SK-N-SH (cell line): ENCODE measurements around the gene SETD1B. TPM values are rescaled to one million over a fixed set of nuclear protein-coding genes. Genes with fewer than 3 reads are reported as not detected.

Source experiments
- CTCF ChIA-PET: fragments of 300-600, 350-600 bp; formaldehyde crosslinking; extraction: SDS; loops from one replicate; lab custom pipeline; 2021; lab: Yijun Ruan, JAX
- POLR2A ChIA-PET: fragments of 350-600 bp; sonication (Branson Sonifier 250); formaldehyde crosslinking; extraction: SDS; loops from one replicate; lab custom pipeline; 2020; ENCODE audit warnings: antibody characterized with exemption, inconsistent platforms; lab: Yijun Ruan, JAX
- DNase-seq: peaks from one replicate; pipeline ENCODE4 v3.0.0; 2012
- H2AFZ ChIP-seq: fragments of 200-600 bp; sonication (generic); 2 replicates; pipeline ENCODE4 v1.8.1; 2016; ENCODE audit warnings: antibody characterized with exemption, mild to moderate bottlenecking, low read depth
- H3F3A ChIP-seq: fragments of 200-600 bp; sonication (generic); replicated peaks from 2 replicates; pipeline ENCODE3; 2016; ENCODE audit warnings: antibody characterized with exemption, mild to moderate bottlenecking; ENCODE audit not compliant: insufficient read depth
- H3K27ac ChIP-seq, 2 experiments: fragments of 200-500 bp in 1 of 2; fragments of 200-600 bp in 1 of 2; sonication (Bioruptor generic) in 1 of 2; sonication (generic), shearing (Covaris generic) in 1 of 2; 2 replicates each; pipeline versions ENCODE4 v1.5.1 to v1.6.1; 2014 to 2016; ENCODE audit warnings: low read depth in 2 of 2, inconsistent platforms in 1 of 2, low read length in 1 of 2, mild to moderate bottlenecking in 1 of 2, mixed read lengths in 1 of 2
- H3K27me3 ChIP-seq: fragments of 200-600 bp; sonication (generic), shearing (Covaris generic); 2 replicates; pipeline ENCODE4 v1.6.1; 2016; ENCODE audit warnings: mixed run types; ENCODE audit not compliant: insufficient read depth
- H3K36me3 ChIP-seq, 2 experiments: fragments of 200-500 bp in 1 of 2; fragments of 200-600 bp in 1 of 2; sonication (Bioruptor generic) in 1 of 2; sonication (generic) in 1 of 2; replicated peaks in 1 of 2; 2 replicates each; pipeline versions ENCODE3 to v1.5.1; 2014 to 2016; ENCODE audit warnings: low read length in 1 of 2, mild to moderate bottlenecking in 1 of 2; ENCODE audit not compliant: insufficient read depth in 2 of 2, control insufficient read depth in 1 of 2
- H3K4me1 ChIP-seq, 2 experiments: fragments of 200-500 bp in 1 of 2; fragments of 200-600 bp in 1 of 2; sonication (Bioruptor generic) in 1 of 2; sonication (generic), shearing (Covaris generic) in 1 of 2; 2 replicates each; pipeline versions ENCODE4 v1.5.1 to v1.6.1; 2014 to 2016; ENCODE audit warnings: low read depth in 1 of 2, low read length in 1 of 2, mixed run types in 1 of 2; ENCODE audit not compliant: insufficient read depth in 2 of 2, control insufficient read depth in 1 of 2
- H3K4me2 ChIP-seq: fragments of 200-600 bp; sonication (generic), shearing (Covaris generic); 2 replicates; pipeline ENCODE4 v1.6.1; 2017; ENCODE audit warnings: mixed run types
- H3K4me3 ChIP-seq, 2 experiments: fragments of 200-500 bp in 1 of 2; fragments of 200-600 bp in 1 of 2; sonication (Bioruptor generic) in 1 of 2; sonication (generic), shearing (Covaris generic) in 1 of 2; 2 replicates each; pipeline versions ENCODE4 v1.5.1 to v1.8.1; 2014 to 2016; ENCODE audit warnings: low read depth in 2 of 2, inconsistent platforms in 1 of 2, low read length in 1 of 2, mild to moderate bottlenecking in 1 of 2, mixed read lengths in 1 of 2, moderate library complexity in 1 of 2
- H3K79me2 ChIP-seq: fragments of 200-600 bp; sonication (generic); 2 replicates; pipeline ENCODE4 v1.8.1; 2017; ENCODE audit warnings: mild to moderate bottlenecking; ENCODE audit not compliant: insufficient read depth
- H3K9ac ChIP-seq: fragments of 200-600 bp; sonication (generic); 2 replicates; pipeline ENCODE4 v1.6.1; 2017; ENCODE audit warnings: mixed run types
- H3K9me2 ChIP-seq: fragments of 200-600 bp; sonication (generic); 2 replicates; pipeline ENCODE4 v1.6.1; 2017; ENCODE audit warnings: mixed run types
- H3K9me3 ChIP-seq: fragments of 200-600 bp; sonication (generic); 2 replicates; pipeline ENCODE4 v1.6.1; 2017; ENCODE audit warnings: mixed run types, mild to moderate bottlenecking, moderate library complexity
- H4K20me1 ChIP-seq: fragments of 200-600 bp; sonication (generic); 2 replicates; pipeline ENCODE4 v1.6.1; 2017; ENCODE audit warnings: mild to moderate bottlenecking, mixed run types; ENCODE audit not compliant: insufficient read depth
- EP300 ChIP-seq, 2 experiments: IDR thresholded peaks; 2 replicates each; pipeline versions ENCODE4 v1.4.0 to v1.6.1; 2012; ENCODE audit warnings: borderline replicate concordance in 1 of 2, low read depth in 1 of 2, low read length in 1 of 2
- FOXJ3 ChIP-seq: sonication (generic); formaldehyde crosslinking; IDR thresholded peaks from 2 replicates; pipeline ENCODE4 v1.5.1; 2020; ENCODE audit warnings: mild to moderate bottlenecking, missing genetic modification reagents
- FOXM1 ChIP-seq: IDR thresholded peaks from 2 replicates; pipeline ENCODE4 v1.4.0; 2012; ENCODE audit warnings: low read depth, mild to moderate bottlenecking
- GABPA ChIP-seq: IDR thresholded peaks from 2 replicates; pipeline ENCODE4 v1.4.0; 2012; ENCODE audit warnings: low read depth, mild to moderate bottlenecking
- GATA2 ChIP-seq: sonication (generic); formaldehyde crosslinking; IDR thresholded peaks from 2 replicates; pipeline ENCODE4 v1.5.0; 2020; ENCODE audit warnings: mild to moderate bottlenecking, missing genetic modification reagents
- JUND ChIP-seq: IDR thresholded peaks from 2 replicates; pipeline ENCODE4 v1.4.0; 2012
- RAD21 ChIP-seq: IDR thresholded peaks from 2 replicates; pipeline ENCODE4 v1.6.1; 2012; ENCODE audit warnings: mild to moderate bottlenecking, low read length
- RCOR1 ChIP-seq: fragments of 150-350 bp; IDR thresholded peaks from 2 replicates; pipeline ENCODE4 v1.6.1; 2017; ENCODE audit warnings: antibody characterized with exemption, low read length
- SIN3A ChIP-seq: IDR thresholded peaks from 2 replicates; pipeline ENCODE4 v1.6.1; 2012; ENCODE audit warnings: low read depth, mild to moderate bottlenecking, low read length, moderate library complexity, borderline replicate concordance
- SMC3 ChIP-seq: IDR thresholded peaks from 2 replicates; pipeline ENCODE4 v1.6.1; 2012; ENCODE audit warnings: low read depth, low read length, improper control_type of control experiment
- TCF12 ChIP-seq: IDR thresholded peaks from 2 replicates; pipeline ENCODE4 v1.4.0; 2012
- WGBS: methylation state at CpG from one replicate; pipeline ENCODE4 v1.1.6; 2017; ENCODE audit warnings: low lambda C conversion rate; 5-methylcytosine and 5-hydroxymethylcytosine counted together
- polyA plus RNA-seq, 3 experiments: library from polyadenylated mRNA; depleted of rRNA; stranded (reverse); fragments of >200 nt; gene quantifications; 2 replicates each; pipeline ENCODE4 v1.2.3, GENCODE V29; 2012
- TF ChIP-seq, protein P1 (sequence below): IDR thresholded peaks from 2 replicates; pipeline ENCODE4 v1.4.0; 2012; ENCODE audit warnings: low read depth
- TF ChIP-seq, protein P2 (sequence below): fragments of 200-600 bp; sonication (generic); IDR thresholded peaks from 2 replicates; pipeline ENCODE4 v1.6.1; 2017; ENCODE audit warnings: antibody characterized with exemption, mild to moderate bottlenecking, moderate library complexity
- TF ChIP-seq, protein P3 (sequence below): IDR thresholded peaks from 2 replicates; pipeline ENCODE4 v1.4.0; 2012; ENCODE audit warnings: low read depth, borderline replicate concordance

The SETD1B gene
- polyA plus RNA-seq, 1 of the 3 experiments (the other 2 are of a cell fraction), result 2.0 TPM

DNA sequence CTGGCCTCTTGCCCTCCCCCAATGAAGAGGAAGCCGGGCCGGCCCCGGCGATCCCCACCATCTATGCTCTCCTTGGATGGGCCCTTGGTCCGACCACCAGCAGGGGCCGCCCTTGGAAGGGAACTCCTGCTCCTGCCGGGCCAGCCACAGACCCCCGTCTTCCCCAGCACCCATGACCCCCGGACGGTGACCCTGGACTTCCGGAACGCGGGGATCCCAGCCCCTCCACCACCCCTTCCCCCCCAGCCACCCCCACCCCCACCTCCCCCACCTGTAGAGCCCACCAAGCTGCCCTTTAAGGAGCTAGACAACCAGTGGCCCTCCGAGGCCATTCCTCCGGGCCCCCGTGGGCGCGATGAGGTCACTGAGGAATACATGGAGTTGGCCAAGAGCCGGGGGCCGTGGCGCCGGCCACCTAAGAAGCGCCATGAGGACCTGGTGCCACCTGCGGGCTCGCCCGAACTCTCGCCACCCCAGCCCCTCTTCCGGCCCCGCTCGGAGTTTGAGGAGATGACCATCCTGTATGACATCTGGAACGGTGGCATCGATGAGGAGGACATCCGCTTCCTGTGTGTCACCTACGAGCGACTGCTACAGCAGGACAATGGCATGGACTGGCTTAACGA lies 19.4 kb downstream of the SETD1B start:
- WGBS, result 94% methylated on average over 36 of the region's 36 CpGs

DNA sequence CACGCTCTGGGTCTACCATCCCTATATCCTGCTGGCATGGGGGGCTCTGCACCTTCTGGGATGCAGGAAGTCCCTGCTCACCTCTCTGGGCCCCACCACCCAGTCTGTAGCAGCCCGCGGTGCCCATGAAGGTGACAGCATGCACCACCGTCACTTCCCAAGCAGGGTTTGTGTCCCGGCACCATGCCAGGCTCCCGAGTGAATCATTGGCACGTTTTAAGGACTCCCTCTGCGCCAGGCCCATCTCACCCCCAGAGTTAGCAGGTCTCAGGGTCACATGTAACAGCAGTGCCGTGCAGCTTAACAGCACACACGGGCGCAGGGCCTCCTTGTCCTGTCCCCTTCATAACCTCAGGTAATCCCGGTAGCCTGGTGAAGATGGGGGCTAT lies 19.9 kb downstream of the SETD1B start:
- Histone ChIP-seq H3K9ac (no peak overlapping the region), H3K27ac (no peak overlapping the region), H2AFZ (no peak overlapping the region), H3K4me1 (peaks cover 0 to 4% of the 10 kb centered on the region in 2 experiments; a peak in 1 of 4 replicates), H3K4me2 (no peak overlapping the region), H3K9me3 (no peaks in the 10 kb centered on the region), H4K20me1 (no peaks in the 10 kb centered on the region), H3F3A (no peaks in the 10 kb centered on the region), H3K9me2 (no peaks in the 10 kb centered on the region), H3K36me3 (peaks cover 36 to 45% of the 10 kb centered on the region in 2 experiments), H3K27me3 (no peaks in the 10 kb centered on the region), H3K79me2 (peaks cover 5% of the 10 kb centered on the region; the same call in 1 of the 2 replicates), H3K4me3 (no peak overlapping the region)
- ChIA-PET POLR2A (no interaction called here), CTCF (interaction anchor here (11.0 kb wide), 1 partner anchor 29 kb away, joined by 92 read pairs; the partner anchor contains the start of gene RHOF)
- no peak for DNase-seq
- 88% methylated on average over 12 of the region's 12 CpGs for WGBS
- no peak for TF ChIP-seq TCF12

More for the DNA sequence above, 19.4 kb downstream of the SETD1B start:
- Histone ChIP-seq H2AFZ (no peak overlapping the region), H3K4me3 (no peak overlapping the region), H3K27me3 (no peaks in the 10 kb centered on the region), H3K27ac (no peak overlapping the region), H3K79me2 (peaks cover 5% of the 10 kb centered on the region; the same call in 1 of the 2 replicates), H3K9me3 (no peaks in the 10 kb centered on the region), H3K36me3 (peaks cover 39 to 42% of the 10 kb centered on the region in 2 experiments), H3K9me2 (no peaks in the 10 kb centered on the region), H4K20me1 (no peaks in the 10 kb centered on the region), H3K4me1 (peaks cover 0 to under 1% of the 10 kb centered on the region in 2 experiments; a peak in 1 of 4 replicates), H3K4me2 (no peak overlapping the region), H3F3A (no peaks in the 10 kb centered on the region), H3K9ac (no peak overlapping the region)
- peak; percentile 47 for DNase-seq
- POLR2A ChIA-PET, result no interaction called here
- CTCF ChIA-PET, result interaction anchor here (0.8 to 11.0 kb wide), 3 partner anchors 15 to 288 kb away, joined by 3 to 92 read pairs (median 3); partner anchors contain the start of gene RHOF
- TF ChIP-seq RAD21 (0 out of 2 replicates have a peak, but pooled peaks have one; percentile 12), SMC3 (peak; percentile 29; the same call in 1 of the 2 replicates), GABPA (no peak)
- TF ChIP-seq, protein P1, sequence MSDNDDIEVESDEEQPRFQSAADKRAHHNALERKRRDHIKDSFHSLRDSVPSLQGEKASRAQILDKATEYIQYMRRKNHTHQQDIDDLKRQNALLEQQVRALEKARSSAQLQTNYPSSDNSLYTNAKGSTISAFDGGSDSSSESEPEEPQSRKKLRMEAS, result no peak

DNA sequence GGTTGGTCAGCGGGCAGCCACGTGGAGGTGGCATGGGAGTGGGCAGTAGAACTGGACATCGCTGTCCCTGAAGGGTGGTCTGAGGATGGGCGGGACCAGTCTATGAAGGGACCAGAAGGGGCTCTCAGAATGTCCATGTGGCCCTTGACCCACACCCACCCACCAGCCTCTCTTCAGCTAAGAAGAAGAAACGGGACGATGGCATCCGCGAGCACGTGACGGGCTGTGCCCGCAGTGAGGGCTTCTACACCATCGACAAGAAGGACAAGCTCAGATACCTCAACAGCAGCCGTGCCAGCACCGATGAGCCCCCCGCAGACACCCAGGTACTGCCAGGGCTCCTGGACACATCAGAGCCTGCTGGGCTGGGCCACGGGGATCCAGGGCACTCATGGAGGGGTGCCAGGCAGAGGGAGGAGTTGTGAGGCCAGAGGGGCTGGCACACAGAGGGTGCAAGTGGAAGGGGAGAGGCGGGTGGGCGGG lies 21.3 kb downstream of the SETD1B start:
- Histone ChIP-seq H3K9me2 (no peaks in the 10 kb centered on the region), H3K9me3 (no peaks in the 10 kb centered on the region), H3K79me2 (no peaks in the 10 kb centered on the region), H3F3A (no peaks in the 10 kb centered on the region), H2AFZ (no peak overlapping the region), H3K4me2 (no peak overlapping the region), H3K36me3 (peaks cover 34 to 44% of the 10 kb centered on the region in 2 experiments), H3K4me1 (peaks cover 0 to 4% of the 10 kb centered on the region in 2 experiments; a peak in 1 of 4 replicates), H3K4me3 (no peak overlapping the region), H4K20me1 (no peaks in the 10 kb centered on the region), H3K27me3 (no peaks in the 10 kb centered on the region), H3K27ac (no peak overlapping the region), H3K9ac (no peak overlapping the region)
- WGBS, result 87% methylated on average over 10 of the region's 18 CpGs
- no peak for TF ChIP-seq FOXM1
- TF ChIP-seq, protein P2, sequence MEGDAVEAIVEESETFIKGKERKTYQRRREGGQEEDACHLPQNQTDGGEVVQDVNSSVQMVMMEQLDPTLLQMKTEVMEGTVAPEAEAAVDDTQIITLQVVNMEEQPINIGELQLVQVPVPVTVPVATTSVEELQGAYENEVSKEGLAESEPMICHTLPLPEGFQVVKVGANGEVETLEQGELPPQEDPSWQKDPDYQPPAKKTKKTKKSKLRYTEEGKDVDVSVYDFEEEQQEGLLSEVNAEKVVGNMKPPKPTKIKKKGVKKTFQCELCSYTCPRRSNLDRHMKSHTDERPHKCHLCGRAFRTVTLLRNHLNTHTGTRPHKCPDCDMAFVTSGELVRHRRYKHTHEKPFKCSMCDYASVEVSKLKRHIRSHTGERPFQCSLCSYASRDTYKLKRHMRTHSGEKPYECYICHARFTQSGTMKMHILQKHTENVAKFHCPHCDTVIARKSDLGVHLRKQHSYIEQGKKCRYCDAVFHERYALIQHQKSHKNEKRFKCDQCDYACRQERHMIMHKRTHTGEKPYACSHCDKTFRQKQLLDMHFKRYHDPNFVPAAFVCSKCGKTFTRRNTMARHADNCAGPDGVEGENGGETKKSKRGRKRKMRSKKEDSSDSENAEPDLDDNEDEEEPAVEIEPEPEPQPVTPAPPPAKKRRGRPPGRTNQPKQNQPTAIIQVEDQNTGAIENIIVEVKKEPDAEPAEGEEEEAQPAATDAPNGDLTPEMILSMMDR, result no peak
- TF ChIP-seq FOXJ3 (CRISPR knock-in tag), result no peak
- TF ChIP-seq EP300 (IDR thresholded peaks at IDR 0.05; ENCODE audit: borderline replicate concordance in 1 of 2, low read depth in 1 of 2, low read length in 1 of 2), result no peak
- no peak for TF ChIP-seq SIN3A
- TF ChIP-seq TCF12, result no peak
- no peak for TF ChIP-seq RCOR1
- TF ChIP-seq RAD21, result no peak
- TF ChIP-seq JUND, result no peak
- no peak for TF ChIP-seq SMC3
- no peak for TF ChIP-seq GATA2 (CRISPR knock-in tag)
- TF ChIP-seq, protein P3, sequence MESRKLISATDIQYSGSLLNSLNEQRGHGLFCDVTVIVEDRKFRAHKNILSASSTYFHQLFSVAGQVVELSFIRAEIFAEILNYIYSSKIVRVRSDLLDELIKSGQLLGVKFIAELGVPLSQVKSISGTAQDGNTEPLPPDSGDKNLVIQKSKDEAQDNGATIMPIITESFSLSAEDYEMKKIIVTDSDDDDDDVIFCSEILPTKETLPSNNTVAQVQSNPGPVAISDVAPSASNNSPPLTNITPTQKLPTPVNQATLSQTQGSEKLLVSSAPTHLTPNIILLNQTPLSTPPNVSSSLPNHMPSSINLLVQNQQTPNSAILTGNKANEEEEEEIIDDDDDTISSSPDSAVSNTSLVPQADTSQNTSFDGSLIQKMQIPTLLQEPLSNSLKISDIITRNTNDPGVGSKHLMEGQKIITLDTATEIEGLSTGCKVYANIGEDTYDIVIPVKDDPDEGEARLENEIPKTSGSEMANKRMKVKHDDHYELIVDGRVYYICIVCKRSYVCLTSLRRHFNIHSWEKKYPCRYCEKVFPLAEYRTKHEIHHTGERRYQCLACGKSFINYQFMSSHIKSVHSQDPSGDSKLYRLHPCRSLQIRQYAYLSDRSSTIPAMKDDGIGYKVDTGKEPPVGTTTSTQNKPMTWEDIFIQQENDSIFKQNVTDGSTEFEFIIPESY, result no peak
- DNase-seq, result no peak
- ChIA-PET POLR2A (no interaction called here), CTCF (interaction anchor here (0.5 to 11.0 kb wide), 4 partner anchors 14 to 648 kb away, joined by 3 to 92 read pairs (median 4); partner anchors contain the start of gene RHOF)
